T-cell (primary cell): Measurements from ENCODE around the gene JUN. TPM values are rescaled to one million over a fixed set of nuclear protein-coding genes. Genes with fewer than 3 reads are reported as not detected.
A peak's percentile ranks its signal among the peaks of the same experiment; 100 is the strongest.

Experiments used
- ATAC-seq, 4 experiments: fragments of 200-7000 bp in 3 of 4; fragments of 150-1000 bp in 1 of 4; cut with Tn5 transposase; replicated peaks in 1 of 4; 1 replicate in 3 of 4; 2 replicates in 1 of 4; pipeline ENCODE4 v1.10.0; 2021; ENCODE audit warnings: moderate library complexity in 3 of 4, mild to moderate bottlenecking in 2 of 4, moderate number of reproducible peaks in 1 of 4
- CTCF ChIA-PET, 2 donors: fragments of 300-600 bp; sonication (Branson Sonifier 250); formaldehyde crosslinking; loops; one replicate each; lab custom pipeline; 2022; ENCODE audit warnings: antibody characterized with exemption in 2 of 2; lab: Charles Lee
- POLR2A ChIA-PET, 2 donors: fragments of 300-600 bp; sonication (Branson Sonifier 250); formaldehyde crosslinking; loops; one replicate each; lab custom pipeline; 2022; ENCODE audit warnings: antibody characterized with exemption in 2 of 2; lab: Charles Lee
- DNase-seq, 35 experiments: peaks; one replicate each; pipeline versions ENCODE4 v3.0.0 to v3.0.0-alpha.2; 2013 to 2023
- H3K27ac ChIP-seq: one replicate; pipeline ENCODE4 v1.5.1; 2013; ENCODE audit warnings: low read length
- H3K27me3 ChIP-seq, 2 experiments: replicated peaks in 1 of 2; 1 replicate in 1 of 2; 2 replicates in 1 of 2; pipeline versions ENCODE4 v1.6.1 to v1.7.0; 2013; ENCODE audit warnings: low read length in 1 of 2, mixed read lengths in 1 of 2; ENCODE audit not compliant: control insufficient read depth in 2 of 2, insufficient read depth in 2 of 2; ENCODE audit errors: extremely low read depth in 1 of 2
- H3K36me3 ChIP-seq, 2 donors: 1 replicate in 1 of 2; 2 replicates in 1 of 2; pipeline versions ENCODE4 v1.6.1 to v1.7.0; 2013; ENCODE audit warnings: low read length in 1 of 2; ENCODE audit not compliant: control insufficient read depth in 2 of 2, insufficient read depth in 1 of 2; ENCODE audit errors: extremely low read depth in 1 of 2
- H3K4me1 ChIP-seq, 2 experiments: 1 replicate in 1 of 2; 2 replicates in 1 of 2; pipeline versions ENCODE4 v1.6.1 to v1.7.0; 2013; ENCODE audit warnings: low read length in 2 of 2, mixed read lengths in 1 of 2; ENCODE audit not compliant: insufficient read depth in 2 of 2, control insufficient read depth in 1 of 2; ENCODE audit errors: extremely low read depth in 1 of 2
- H3K4me3 ChIP-seq, 2 donors: 1 replicate in 1 of 2; 2 replicates in 1 of 2; pipeline versions ENCODE4 v1.5.1 to v1.7.0; 2013; ENCODE audit warnings: mild to moderate bottlenecking in 2 of 2, low read length in 1 of 2, moderate library complexity in 1 of 2; ENCODE audit not compliant: control insufficient read depth in 1 of 2; ENCODE audit errors: extremely low read depth in 1 of 2
- H3K9me3 ChIP-seq: 2 replicates; pipeline ENCODE4 v1.7.0; 2013
- H3K27ac Mint-ChIP-seq, 2 donors: one replicate each; pipeline ENCODE4 v1.8.0; 2020 to 2021; ENCODE audit warnings: mild to moderate bottlenecking in 2 of 2, mixed read lengths in 2 of 2
- H3K27me3 Mint-ChIP-seq, 2 donors: one replicate each; pipeline ENCODE4 v1.8.0; 2021 to 2022; ENCODE audit warnings: mixed read lengths in 2 of 2
- H3K36me3 Mint-ChIP-seq: one replicate; pipeline ENCODE4 v1.8.0; 2021; ENCODE audit warnings: mixed read lengths
- H3K4me1 Mint-ChIP-seq, 3 donors: one replicate each; pipeline ENCODE4 v1.8.0; 2020 to 2022; ENCODE audit warnings: mixed read lengths in 3 of 3, mild to moderate bottlenecking in 1 of 3
- H3K4me3 Mint-ChIP-seq, 3 donors: one replicate each; pipeline ENCODE4 v1.8.0; 2020 to 2022; ENCODE audit warnings: mild to moderate bottlenecking in 3 of 3, mixed read lengths in 3 of 3, moderate library complexity in 3 of 3
- H3K9me3 Mint-ChIP-seq, 3 donors: one replicate each; pipeline ENCODE4 v1.8.0; 2020 to 2022; ENCODE audit warnings: mixed read lengths in 3 of 3
- WGBS: methylation state at CpG from one replicate; pipeline ENCODE4 v1.1.5; 2013; ENCODE audit warnings: missing lambda C conversion rate; ENCODE audit not compliant: insufficient coverage; 5-methylcytosine and 5-hydroxymethylcytosine counted together
- total RNA-seq, 35 experiments: library from RNA in 6 of 35; stranded (reverse) in 6 of 35; fragments of 120-200 nt in 1 of 35; gene quantifications; one replicate each; pipeline versions ENCODE4 v1.2.1 to v1.2.4 and lab custom pipeline; 2013 to 2026

JUN gene
- total RNA-seq, 5 donors from 2014 or later (not counting 1 experiment from before 2014, with no cell fraction given), result 43.2 to 1,335 (median 56.6) TPM

DNA sequence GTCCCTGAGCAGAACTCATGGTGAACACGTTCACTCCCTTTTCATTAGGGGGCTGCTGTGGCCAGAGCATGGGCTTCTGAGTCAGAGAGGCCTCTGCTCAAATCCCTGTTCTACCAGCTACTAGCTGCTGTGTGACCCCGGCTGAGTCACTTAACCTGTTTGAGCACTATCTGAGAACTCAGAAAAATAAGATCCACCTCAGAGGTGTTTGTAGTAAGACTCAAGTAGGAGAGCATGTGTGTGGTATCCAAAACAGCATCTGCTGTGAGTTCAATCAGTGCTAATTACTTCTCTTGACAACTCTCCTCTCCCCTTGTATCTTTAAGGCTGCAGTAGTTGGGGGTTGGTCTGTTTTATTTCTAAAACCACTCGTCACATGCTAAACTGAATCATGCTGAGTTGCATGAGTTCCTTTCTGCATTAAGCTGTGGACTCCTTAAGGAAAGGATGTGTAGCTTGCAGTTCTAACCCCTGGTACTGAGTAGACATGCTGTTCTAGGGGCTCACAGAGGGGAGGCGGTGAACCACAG lies 39.7 kb upstream of the JUN start:
- no CpG with 5 or more reads among the region's 4 CpGs for WGBS

DNA sequence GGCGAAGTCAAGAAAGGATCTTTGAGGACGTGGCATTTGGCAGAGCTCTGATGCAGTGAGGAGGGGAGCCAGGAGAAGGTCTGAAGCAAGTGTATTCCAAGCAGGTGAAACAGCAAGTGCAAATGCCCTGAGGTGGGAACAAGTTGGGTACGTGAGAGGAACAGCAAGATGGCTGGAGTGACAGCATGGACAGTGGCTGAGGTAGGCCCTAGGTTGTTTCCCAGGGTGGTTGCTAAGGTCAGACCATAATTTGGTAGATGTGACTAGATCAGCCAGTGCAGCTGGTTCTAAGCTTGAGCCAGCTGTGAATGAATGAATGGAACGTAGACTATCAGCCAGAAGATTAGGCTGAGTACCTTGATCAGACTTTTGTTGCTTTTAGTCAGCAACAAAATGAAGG lies 37.5 kb upstream of the JUN start:
- Histone ChIP-seq H3K27ac (no peak overlapping the region), H3K4me1 (peaks cover 0 to 9% of the 10 kb centered on the region in 2 experiments), H3K36me3 (no peaks in the 10 kb centered on the region), H3K4me3 (no peak overlapping the region), H3K27me3 (no peaks in the 10 kb centered on the region), H3K9me3 (no peaks in the 10 kb centered on the region)
- no peaks in the 10 kb centered on the region for H3K36me3 Mint-ChIP-seq
- no peak overlapping the region for H3K27ac Mint-ChIP-seq
- 94% methylated on average over 4 of the region's 4 CpGs for WGBS
- POLR2A ChIA-PET, result interaction anchor here in 1 of 2 donors (0.5 kb wide), 1 partner anchor 155 kb away, joined by 3 read pairs; no protein-coding TSS in a partner anchor
- ATAC-seq, result no peak
- CTCF ChIA-PET, result no interaction called here
- H3K27me3 Mint-ChIP-seq, result no peaks in the 10 kb centered on the region
- peaks cover 0 to 4% (median 2%) of the 10 kb centered on the region in 3 donors for H3K9me3 Mint-ChIP-seq
- peaks cover 6 to 7% (median 7%) of the 10 kb centered on the region in 3 donors for H3K4me1 Mint-ChIP-seq
- no peak for DNase-seq
- no peak overlapping the region for H3K4me3 Mint-ChIP-seq

More for the DNA sequence above, 39.7 kb upstream of the JUN start:
- ChIA-PET POLR2A (no interaction called here), CTCF (no interaction called here)
- Histone ChIP-seq H3K4me3 (no peak overlapping the region), H3K9me3 (peaks cover 8% of the 10 kb centered on the region), H3K36me3 (no peaks in the 10 kb centered on the region), H3K4me1 (no peaks in the 10 kb centered on the region), H3K27me3 (no peaks in the 10 kb centered on the region), H3K27ac (no peak overlapping the region)
- no peaks in the 10 kb centered on the region for H3K4me1 Mint-ChIP-seq
- H3K27ac Mint-ChIP-seq, result no peak overlapping the region
- no peak for DNase-seq
- H3K27me3 Mint-ChIP-seq, result no peaks in the 10 kb centered on the region
- no peak for ATAC-seq
- H3K36me3 Mint-ChIP-seq, result peaks cover 18% of the 10 kb centered on the region
- no peak overlapping the region for H3K4me3 Mint-ChIP-seq
- peaks cover 1 to 24% (median 16%) of the 10 kb centered on the region in 3 donors for H3K9me3 Mint-ChIP-seq

- no CpG with 5 or more reads among the region's 3 CpGs for WGBS
- CTCF ChIA-PET, result no interaction called here
- no peak for DNase-seq
- no peak overlapping the region for H3K27ac ChIP-seq
- H3K9me3 ChIP-seq, result no peaks in the 10 kb centered on the region
- POLR2A ChIA-PET, result interaction anchor here (0.6 to 0.7 kb wide), 2 partner anchors 40 to 101 kb away, joined by 3 to 4 read pairs; no protein-coding TSS in a partner anchor
- no peaks in the 10 kb centered on the region for H3K36me3 ChIP-seq
- no peaks in the 10 kb centered on the region for H3K27me3 Mint-ChIP-seq
- ATAC-seq, result no peak
- H3K27me3 ChIP-seq, result no peaks in the 10 kb centered on the region
- peaks cover 12 to 25% (median 23%) of the 10 kb centered on the region in 3 donors for H3K4me1 Mint-ChIP-seq
- H3K9me3 Mint-ChIP-seq, result no peaks in the 10 kb centered on the region
- peak overlapping the region in 1 of 2 donors; percentile 61 for H3K27ac Mint-ChIP-seq
- H3K4me3 ChIP-seq, result no peak overlapping the region
- no peaks in the 10 kb centered on the region for H3K36me3 Mint-ChIP-seq
- H3K4me1 ChIP-seq, result peaks cover 5 to 28% of the 10 kb centered on the region in 2 experiments
- H3K4me3 Mint-ChIP-seq, result no peak overlapping the region
These were observed 35.1 kb upstream of the JUN start for GRCh38 chr1:58818976-58819375.

DNA sequence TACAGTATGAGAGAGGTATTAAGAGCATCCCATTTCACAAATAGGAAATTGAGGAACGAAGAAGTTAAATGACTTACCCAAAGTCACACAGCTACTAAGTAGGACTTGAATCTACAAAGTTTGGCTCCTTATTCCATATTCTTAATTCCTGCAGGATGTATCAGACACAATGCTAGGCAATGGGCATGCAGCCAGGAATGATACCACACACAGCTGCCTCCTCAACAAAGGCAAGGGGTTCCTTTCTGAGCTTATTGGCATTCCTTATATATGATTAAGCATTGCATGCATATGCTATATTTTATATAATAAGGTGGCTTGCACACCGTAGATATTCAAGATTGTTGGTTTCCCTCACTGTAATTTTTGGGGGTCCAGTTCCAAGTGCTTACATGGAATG lies 34.2 kb upstream of the JUN start:
- CTCF ChIA-PET, result interaction anchor here (0.5 to 1.2 kb wide), 3 partner anchors 8 to 40 kb away, joined by 3 read pairs; no protein-coding TSS in a partner anchor
- H3K36me3 ChIP-seq, result no peaks in the 10 kb centered on the region
- no peaks in the 10 kb centered on the region for H3K9me3 Mint-ChIP-seq
- no peaks in the 10 kb centered on the region for H3K9me3 ChIP-seq
- H3K27ac Mint-ChIP-seq, result no peak overlapping the region
- no peak overlapping the region for H3K4me3 Mint-ChIP-seq
- H3K27me3 ChIP-seq, result no peaks in the 10 kb centered on the region
- POLR2A ChIA-PET, result interaction anchor here (0.6 to 0.7 kb wide), 2 partner anchors 34 to 1149 kb away, joined by 4 read pairs; partner anchors contain the start of gene JUN (in 1 of the 2)
- peaks cover 11 to 37% of the 10 kb centered on the region in 2 experiments for H3K4me1 ChIP-seq
- H3K27me3 Mint-ChIP-seq, result no peaks in the 10 kb centered on the region
- WGBS, result no CpG with 5 or more reads among the region's 2 CpGs
- H3K4me3 ChIP-seq, result no peak overlapping the region
- H3K27ac ChIP-seq, result no peak overlapping the region
- no peak for ATAC-seq
- H3K36me3 Mint-ChIP-seq, result no peaks in the 10 kb centered on the region
- no peak for DNase-seq
- peaks cover 21 to 34% (median 32%) of the 10 kb centered on the region in 3 donors for H3K4me1 Mint-ChIP-seq

- Histone ChIP-seq H3K27me3 (no peaks in the 10 kb centered on the region), H3K9me3 (no peaks in the 10 kb centered on the region), H3K4me1 (peaks cover 14 to 45% of the 10 kb centered on the region in 2 experiments), H3K27ac (peak overlapping the region; percentile 85), H3K4me3 (peak overlapping the region; percentile 56 to 60), H3K36me3 (no peaks in the 10 kb centered on the region)
- WGBS, result no CpG with 5 or more reads among the region's 4 CpGs
- ChIA-PET POLR2A (interaction anchor here in 1 of 2 donors (0.7 to 1.6 kb wide), 3 partner anchors 33 to 91 kb away, joined by 3 to 7 read pairs (median 3); partner anchors contain the start of gene JUN), CTCF (interaction anchor here in 1 of 2 donors (1.2 kb wide), 1 partner anchor 10 kb away, joined by 3 read pairs; no protein-coding TSS in a partner anchor)
- DNase-seq (no peak), ATAC-seq (no peak)
- Mint-ChIP-seq H3K27me3 (no peaks in the 10 kb centered on the region), H3K9me3 (no peaks in the 10 kb centered on the region), H3K4me1 (peaks cover 34 to 47% (median 44%) of the 10 kb centered on the region in 3 donors), H3K36me3 (no peaks in the 10 kb centered on the region), H3K4me3 (peak overlapping the region; percentile 89 to 91 (median 90)), H3K27ac (peak overlapping the region; percentile 79 to 90)
These were observed 32.9 kb upstream of the JUN start for GRCh38 chr1:58816747-58817221.

GRCh38 chr1:58816072-58816746 lies 32.4 kb upstream of the JUN start:
- ATAC-seq (peak; percentile 80 to 90 (median 84)), DNase-seq (peak; percentile 51 to 87 (median 73))
- Mint-ChIP-seq H3K4me3 (peak overlapping the region; percentile 89 to 91 (median 90)), H3K27ac (peak overlapping the region; percentile 79 to 90), H3K27me3 (no peaks in the 10 kb centered on the region), H3K4me1 (peaks cover 35 to 52% (median 50%) of the 10 kb centered on the region in 3 donors), H3K36me3 (no peaks in the 10 kb centered on the region), H3K9me3 (no peaks in the 10 kb centered on the region)
- no peaks in the 10 kb centered on the region for H3K9me3 ChIP-seq
- no peaks in the 10 kb centered on the region for H3K27me3 ChIP-seq
- peak overlapping the region; percentile 56 to 60 for H3K4me3 ChIP-seq
- ChIA-PET POLR2A (interaction anchor here (0.6 to 1.6 kb wide), 6 partner anchors 32 to 943 kb away, joined by 3 to 7 read pairs (median 3); partner anchors contain the start of gene JUN (in 1 of the 2)), CTCF (no interaction called here)
- H3K27ac ChIP-seq, result peak overlapping the region; percentile 85
- peaks cover 14 to 45% of the 10 kb centered on the region in 2 experiments for H3K4me1 ChIP-seq
- H3K36me3 ChIP-seq, result no peaks in the 10 kb centered on the region
- WGBS, result under 1% methylated on average over 48 of the region's 49 CpGs
